Stimulated activated CD4-positive, alpha-beta T cell treated with anti-CD3 and anti-CD28 coated beads, Interleukin-12 subunit alpha, Interleukin-12 subunit beta, amount 100 ng/mL, for 48 hours (primary cell): ENCODE results near the gene CYTIP.

Source experiments
- DNase-seq, 3 donors: peaks; one replicate each; pipeline ENCODE4 v3.0.0-alpha.2; 2020; ENCODE audit warnings: low read depth in 2 of 3, low spot score in 1 of 3

The CYTIP gene

GRCh38 chr2:157443795-157444640, at the start of gene CYTIP:
CYTIP (minus strand) TSS chr2:157444089; CDS start chr2:157444020, 69 bp downstream.
- peak in 1 of 3 donors; percentile 32 for DNase-seq

DNA sequence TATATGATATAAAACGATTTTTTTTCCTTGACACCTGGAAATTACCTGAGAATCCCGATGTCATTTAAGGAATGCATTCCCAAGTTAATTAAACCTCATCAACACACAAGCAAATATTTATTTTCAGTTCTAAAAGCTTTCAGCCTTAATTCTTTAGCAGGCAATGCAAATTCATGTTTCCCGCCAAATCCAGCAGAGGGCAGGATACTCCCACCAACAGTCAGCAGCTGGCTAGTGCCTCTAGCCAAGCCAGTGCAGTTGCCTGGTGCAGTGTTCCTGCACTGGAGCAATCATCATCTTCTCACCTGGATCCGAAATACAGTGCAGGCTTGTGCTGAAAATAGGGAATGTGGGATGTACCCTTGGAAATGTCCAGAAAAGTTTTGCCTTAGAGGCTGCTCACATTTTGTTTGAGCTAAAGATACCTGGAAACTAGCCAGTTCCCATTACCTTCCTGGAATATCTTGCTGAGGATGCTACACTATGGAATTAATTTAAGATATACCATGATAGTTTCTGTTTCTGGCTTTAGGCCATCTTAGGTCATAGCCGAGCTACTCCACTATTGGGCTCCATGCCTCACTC, 48.4 kb upstream of the CYTIP start:
- peak; percentile 61 to 79 (median 65) for DNase-seq

DNA sequence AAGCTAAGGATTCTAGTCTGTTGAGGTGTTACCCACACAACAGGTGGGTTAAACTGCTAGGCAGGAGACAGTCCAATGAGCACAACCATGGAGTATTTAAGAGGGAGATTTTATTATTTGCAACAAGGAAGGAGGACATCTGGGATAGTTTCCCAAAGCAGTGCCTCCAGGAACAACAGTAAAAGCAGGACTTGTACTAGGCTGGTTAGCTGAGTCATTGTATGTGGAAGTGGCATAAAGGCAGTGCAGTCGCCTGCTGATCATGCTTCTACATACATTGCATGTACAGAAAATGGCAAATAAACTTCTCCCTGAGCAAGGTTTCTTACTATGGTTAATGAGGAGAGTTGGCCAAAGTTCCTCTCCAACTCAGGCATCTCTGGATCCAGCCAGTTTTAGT, 46.1 kb upstream of the CYTIP start:
- DNase-seq: no peak

- DNase-seq: no peak
Observed at GRCh38 chr2:157488877-157489276, 45.0 kb upstream of the CYTIP start.

DNA sequence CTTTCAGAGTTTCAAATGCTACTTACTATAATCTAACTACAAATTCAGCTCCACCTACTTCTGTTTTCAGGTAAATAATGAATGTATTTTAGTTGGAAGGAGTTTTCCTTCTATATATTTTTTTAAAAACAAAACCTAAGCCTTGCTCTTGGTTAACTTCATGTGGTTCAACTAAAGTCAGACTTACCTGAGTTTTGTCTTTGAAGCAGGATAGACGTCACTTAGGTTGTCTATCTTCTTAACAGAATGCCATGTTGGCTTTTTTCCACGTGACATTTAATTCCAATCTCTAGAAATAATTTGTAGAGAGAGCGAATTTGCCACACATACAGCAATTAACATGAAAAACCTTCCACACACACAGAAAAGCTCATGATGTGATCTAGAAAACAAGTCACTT, 43.9 kb upstream of the CYTIP start:
- DNase-seq: no peak

- DNase-seq: no peak
Observed at GRCh38 chr2:157487271-157487610, 43.4 kb upstream of the CYTIP start.

- no peak for DNase-seq
Observed at GRCh38 chr2:157486596-157487270, 42.8 kb upstream of the CYTIP start.

DNA sequence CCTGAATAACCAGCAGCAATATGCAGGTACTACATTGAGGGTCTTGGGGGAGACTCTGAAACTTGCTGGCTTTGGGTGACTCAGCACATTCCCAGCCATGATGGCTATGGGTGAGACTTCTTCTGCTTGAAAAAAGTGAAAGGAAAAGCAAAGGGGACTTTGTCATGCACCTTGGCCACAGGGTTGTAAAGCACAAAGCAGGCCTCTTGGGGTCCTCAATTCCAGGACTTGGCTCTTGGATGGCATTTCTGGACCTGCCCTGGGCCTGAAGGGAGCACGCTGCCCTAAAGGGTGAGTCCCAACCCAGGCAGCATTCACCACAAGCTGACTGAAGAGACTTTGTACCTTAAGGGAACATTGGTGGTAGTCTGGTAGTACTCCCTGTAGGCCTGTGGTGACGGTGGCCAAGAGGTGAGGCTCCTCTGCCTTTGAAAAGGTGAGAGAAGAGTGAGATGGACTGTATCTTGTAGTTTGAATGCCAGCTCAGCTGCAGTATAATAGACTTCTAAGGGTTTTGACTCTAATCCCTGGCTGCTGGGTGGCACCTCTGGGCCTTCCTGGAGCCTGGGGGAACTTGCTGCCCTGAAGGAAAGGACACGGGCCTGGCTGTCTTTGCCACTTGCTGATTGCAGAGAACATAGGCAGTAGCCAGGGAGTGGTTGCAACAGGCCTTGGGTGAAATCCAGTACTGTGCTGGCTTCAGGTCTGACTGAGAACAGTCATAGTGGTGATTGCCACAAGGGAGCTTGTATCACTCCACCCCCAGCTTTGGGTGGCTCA, 36.5 kb upstream of the CYTIP start:
- DNase-seq: peak; percentile 55 to 61 (median 56)

- no peak for DNase-seq
Observed at GRCh38 chr2:157479081-157480027, 35.5 kb upstream of the CYTIP start.

GRCh38 chr2:157477919-157478318, 34.0 kb upstream of the CYTIP start:
- no peak for DNase-seq

- no peak for DNase-seq
Observed at GRCh38 chr2:157476953-157477709, 33.2 kb upstream of the CYTIP start.

DNA sequence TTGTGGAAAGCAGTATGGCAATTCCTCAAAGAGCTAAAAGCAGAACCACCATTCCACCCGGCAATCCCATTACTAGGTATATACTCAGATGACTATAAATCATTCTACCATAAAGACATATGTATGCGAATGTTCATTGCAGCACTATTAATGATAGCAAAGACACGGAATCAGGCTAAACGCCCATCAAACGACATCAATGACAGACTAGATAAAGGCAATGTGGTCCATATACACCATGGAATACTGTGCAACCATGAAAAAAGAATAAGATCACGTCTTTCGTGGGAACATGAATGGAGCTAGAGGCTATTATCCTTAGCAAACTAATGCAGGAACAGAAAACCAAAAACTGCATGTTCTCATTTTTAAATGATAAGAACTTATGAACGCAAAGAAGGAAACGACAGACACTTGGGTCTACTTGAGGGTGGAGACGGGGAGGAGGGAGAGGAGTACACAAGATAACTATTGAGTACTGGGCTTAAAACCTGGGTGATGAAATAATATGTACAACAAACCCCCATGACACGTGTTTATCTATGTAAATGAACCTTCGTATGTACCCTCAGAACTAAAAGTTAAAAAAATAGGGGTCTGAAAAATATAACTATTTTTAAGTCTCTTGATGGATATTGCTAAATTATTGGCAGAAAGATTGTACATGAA, 32.0 kb upstream of the CYTIP start:
- no peak for DNase-seq

- no peak for DNase-seq
Observed at GRCh38 chr2:157473581-157473980, 29.7 kb upstream of the CYTIP start.

DNA sequence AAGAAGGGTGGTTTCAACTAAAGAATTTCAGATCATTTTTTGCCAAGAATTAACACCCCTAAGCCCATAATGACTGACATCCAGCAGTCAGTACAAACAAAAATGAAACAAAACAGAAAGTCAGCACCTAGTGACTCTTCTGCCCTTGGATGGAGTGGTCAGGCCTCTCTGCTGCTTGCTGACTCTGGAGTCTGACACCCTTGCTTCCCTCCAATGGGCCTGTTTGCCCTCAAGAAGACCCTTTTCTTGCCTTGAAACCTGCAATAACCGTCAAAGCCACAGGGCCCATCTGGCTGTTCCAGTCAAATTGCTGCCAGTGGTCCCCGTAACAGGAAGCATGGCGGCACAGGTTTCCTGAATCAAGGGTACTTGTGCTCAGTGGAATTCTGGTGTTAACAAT, 27.2 kb upstream of the CYTIP start:
- DNase-seq: no peak

GRCh38 chr2:157470321-157470720, 26.4 kb upstream of the CYTIP start:
- DNase-seq: no peak

- no peak for DNase-seq
Observed at GRCh38 chr2:157469726-157470125, 25.8 kb upstream of the CYTIP start.

DNA sequence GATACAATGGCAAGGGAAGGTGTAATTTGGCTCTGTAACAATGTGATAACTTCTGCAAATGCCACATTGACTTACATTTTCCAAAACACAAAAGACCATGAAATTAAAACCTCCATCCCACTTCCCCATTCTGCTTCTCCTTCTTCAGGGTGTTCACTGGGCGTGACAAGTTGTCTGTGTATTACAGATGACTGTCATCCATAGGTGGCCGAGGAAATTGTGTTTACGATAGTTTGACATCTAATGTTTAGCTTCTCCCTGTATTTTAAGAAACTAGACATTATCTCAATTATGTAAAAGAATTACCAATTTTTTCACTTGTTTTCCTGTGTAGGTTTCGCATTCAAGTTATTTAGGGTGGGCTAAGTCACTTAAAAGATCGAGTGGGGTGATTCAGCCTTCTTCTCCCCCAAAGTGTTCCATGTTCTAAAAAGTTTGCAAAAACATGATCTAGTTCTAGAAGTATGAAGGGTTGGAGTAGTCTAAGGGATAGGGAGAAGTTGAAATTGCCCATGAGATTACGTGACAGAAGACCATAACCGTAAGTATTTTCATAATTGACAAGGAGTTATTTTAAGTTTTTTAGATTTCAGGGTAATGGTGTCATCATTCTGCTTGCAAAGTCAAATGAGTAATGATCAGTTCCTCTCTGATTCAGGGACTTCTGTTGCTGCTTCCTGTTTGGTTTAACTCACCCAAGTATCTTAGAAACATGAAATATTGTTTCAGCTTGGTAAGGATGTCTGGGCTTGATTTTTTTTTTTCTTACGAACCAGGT, 25.2 kb upstream of the CYTIP start:
- DNase-seq: no peak

GRCh38 chr2:157466764-157467163, 22.9 kb upstream of the CYTIP start:
- peak in 2 of 3 donors; percentile 44 to 50 for DNase-seq
